Brain microvascular endothelial cell (primary cell): ENCODE results near the gene RMI2.

Source experiments
- DNase-seq: peaks from one replicate; pipeline ENCODE4 v3.0.0-alpha.2; 2020
- H3K27ac ChIP-seq: fragments of 250-450 bp; sonication (Bioruptor Pico); 2 replicates; pipeline ENCODE4 v1.5.1; 2020; ENCODE audit warnings: mild to moderate bottlenecking, moderate library complexity
- H3K27me3 ChIP-seq: fragments of 250-450 bp; sonication (Bioruptor Pico); replicated peaks from 2 replicates; pipeline ENCODE4 v1.5.1; 2020; ENCODE audit warnings: mild to moderate bottlenecking
- H3K36me3 ChIP-seq: fragments of 250-450 bp; sonication (Bioruptor Pico); replicated peaks from 2 replicates; pipeline ENCODE4 v1.5.1; 2020; ENCODE audit warnings: mild to moderate bottlenecking
- H3K4me3 ChIP-seq: 2 replicates; pipeline ENCODE4 v1.5.1; 2011; ENCODE audit warnings: low read depth, mild to moderate bottlenecking, control low read depth, low read length, moderate library complexity
- in situ Hi-C: cut with HindIII; loops from 2 replicates; pipeline ENCODE4 v1.10.0; 2017; ENCODE audit warnings: low sequenced_read_pairs, low pct_ligation_motif_present
- TF ChIP-seq, protein P1 (sequence below): IDR thresholded peaks from 2 replicates; pipeline ENCODE4 v1.5.1; 2011; ENCODE audit warnings: low read depth, mild to moderate bottlenecking, moderate library complexity, low read length, control low read depth, inconsistent platforms; ENCODE audit errors: missing control alignments

RMI2 gene

DNA sequence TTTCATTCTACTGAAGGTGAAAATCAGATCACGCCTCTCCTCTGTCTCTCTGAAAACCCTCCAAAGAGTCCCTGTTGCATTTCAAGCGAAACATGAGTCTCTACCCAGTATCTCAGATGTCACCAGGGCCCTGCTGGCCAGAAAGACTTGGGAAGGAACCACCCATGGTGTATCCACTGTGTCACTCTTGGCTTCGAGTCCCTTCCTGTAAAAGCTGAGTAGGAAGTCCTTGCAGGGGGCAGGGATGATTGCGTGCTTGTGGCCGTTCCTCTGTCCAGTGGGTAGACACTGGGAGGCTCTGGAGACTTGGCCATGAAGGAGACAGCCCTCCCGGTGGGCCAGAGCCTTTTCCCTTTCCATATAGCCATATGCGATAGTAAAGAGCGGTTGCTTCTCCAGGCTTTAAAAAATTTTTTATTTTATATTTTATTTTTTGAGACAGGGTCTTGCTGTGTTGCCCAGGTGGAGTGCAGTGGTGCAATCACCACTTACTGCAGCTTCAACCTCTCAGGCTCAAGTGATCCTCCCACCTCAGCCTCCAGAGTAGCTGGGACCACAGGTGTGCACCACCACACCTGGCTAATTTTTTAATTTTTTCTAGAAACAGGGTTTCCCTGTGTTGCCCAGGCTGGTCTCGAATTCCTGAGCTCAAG is 19.0 kb upstream of the RMI2 start:
- in situ Hi-C loops: no loop called here
- Histone ChIP-seq H3K27ac (no peak overlapping the region), H3K4me3 (no peak overlapping the region), H3K27me3 (no peaks in the 10 kb centered on the region), H3K36me3 (no peaks in the 10 kb centered on the region)
- TF ChIP-seq, protein P1, sequence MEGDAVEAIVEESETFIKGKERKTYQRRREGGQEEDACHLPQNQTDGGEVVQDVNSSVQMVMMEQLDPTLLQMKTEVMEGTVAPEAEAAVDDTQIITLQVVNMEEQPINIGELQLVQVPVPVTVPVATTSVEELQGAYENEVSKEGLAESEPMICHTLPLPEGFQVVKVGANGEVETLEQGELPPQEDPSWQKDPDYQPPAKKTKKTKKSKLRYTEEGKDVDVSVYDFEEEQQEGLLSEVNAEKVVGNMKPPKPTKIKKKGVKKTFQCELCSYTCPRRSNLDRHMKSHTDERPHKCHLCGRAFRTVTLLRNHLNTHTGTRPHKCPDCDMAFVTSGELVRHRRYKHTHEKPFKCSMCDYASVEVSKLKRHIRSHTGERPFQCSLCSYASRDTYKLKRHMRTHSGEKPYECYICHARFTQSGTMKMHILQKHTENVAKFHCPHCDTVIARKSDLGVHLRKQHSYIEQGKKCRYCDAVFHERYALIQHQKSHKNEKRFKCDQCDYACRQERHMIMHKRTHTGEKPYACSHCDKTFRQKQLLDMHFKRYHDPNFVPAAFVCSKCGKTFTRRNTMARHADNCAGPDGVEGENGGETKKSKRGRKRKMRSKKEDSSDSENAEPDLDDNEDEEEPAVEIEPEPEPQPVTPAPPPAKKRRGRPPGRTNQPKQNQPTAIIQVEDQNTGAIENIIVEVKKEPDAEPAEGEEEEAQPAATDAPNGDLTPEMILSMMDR: no peak
- no peak for DNase-seq

GRCh38 chr16:11326737-11327276 is 18.5 kb upstream of the RMI2 start:
- DNase-seq: no peak
- in situ Hi-C loops: no loop called here
- Histone ChIP-seq H3K27me3 (no peaks in the 10 kb centered on the region), H3K27ac (no peak overlapping the region), H3K4me3 (no peak overlapping the region), H3K36me3 (no peaks in the 10 kb centered on the region)
- TF ChIP-seq, protein P1: no peak

GRCh38 chr16:11327277-11328171 is 17.7 kb upstream of the RMI2 start:
- TF ChIP-seq, protein P1: no peak
- no peak overlapping the region for H3K27ac ChIP-seq
- H3K27me3 ChIP-seq: no peaks in the 10 kb centered on the region
- no peaks in the 10 kb centered on the region for H3K36me3 ChIP-seq
- in situ Hi-C loops: no loop called here
- DNase-seq: no peak
- H3K4me3 ChIP-seq: no peak overlapping the region

- peak overlapping the region; percentile 72 for H3K27ac ChIP-seq
- TF ChIP-seq, protein P1: peak; percentile 16
- in situ Hi-C loops: no loop called here
- H3K27me3 ChIP-seq: no peaks in the 10 kb centered on the region
- peak; percentile 91 for DNase-seq
- H3K4me3 ChIP-seq: peak overlapping the region; percentile 26
- no peaks in the 10 kb centered on the region for H3K36me3 ChIP-seq
Measured at GRCh38 chr16:11328172-11329070, 16.8 kb upstream of the RMI2 start.

DNA sequence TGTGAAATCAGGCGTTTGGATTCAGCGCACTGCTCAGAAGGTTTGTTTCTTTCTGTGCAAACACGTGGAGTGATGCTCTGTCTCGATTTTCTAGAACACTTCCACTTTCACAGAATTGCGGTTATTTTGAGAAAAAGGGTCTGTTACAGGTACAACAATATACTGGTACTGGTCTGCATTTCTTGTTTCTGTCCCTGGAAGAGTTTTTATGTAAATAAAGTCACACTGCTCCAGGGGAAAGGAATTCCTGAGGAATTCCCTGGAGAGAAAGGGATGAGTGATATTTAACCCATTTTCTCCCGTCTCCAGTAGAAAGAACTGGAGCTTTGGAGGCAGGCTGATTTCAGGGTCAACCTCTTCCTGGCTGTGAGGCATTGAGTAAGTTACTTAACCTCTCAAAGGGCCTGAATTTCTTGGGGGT is 16.2 kb upstream of the RMI2 start:
- in situ Hi-C loops: no loop called here
- no peaks in the 10 kb centered on the region for H3K36me3 ChIP-seq
- H3K27ac ChIP-seq: peak overlapping the region; percentile 72
- no peak for DNase-seq
- peak overlapping the region; percentile 26 for H3K4me3 ChIP-seq
- TF ChIP-seq, protein P1: no peak
- H3K27me3 ChIP-seq: no peaks in the 10 kb centered on the region
